ENCODE results near the gene TRIM14. TPM values are rescaled to one million over a fixed set of nuclear protein-coding genes. Genes with fewer than 3 reads are reported as not detected.

Gene TRIM14
- total and polyA plus RNA-seq, 2 of the 13 experiments (the other 11 are each of a cell fraction or from before 2014, with no cell fraction given) = 9.2 to 13.0 TPM

GRCh38 chr9:98146101-98146991 is 27.3 kb upstream of the TRIM14 start (continued):
- TF ChIP-seq FOXK1 (CRISPR knock-in tag; IDR thresholded peaks at IDR 0.05; ENCODE audit: borderline replicate concordance, low read depth) = 0 out of 2 replicates have a peak, but pooled peaks have one; percentile 24
- no peak for TF ChIP-seq ARNTL (CRISPR knock-in tag; IDR thresholded peaks at IDR 0.05)
- peak; percentile 62 for TF ChIP-seq NR2F6 (IDR thresholded peaks at IDR 0.05)
- peak; percentile 83 for TF ChIP-seq NR2F6 (CRISPR knock-in tag; IDR thresholded peaks at IDR 0.05)
- TF ChIP-seq FOXA1 (IDR thresholded peaks at IDR 0.05) = no peak
- TF ChIP-seq FOXA1 (CRISPR knock-in tag; IDR thresholded peaks at IDR 0.05) = peak; percentile 67
- peak; percentile 94 for TF ChIP-seq ZNF687 (CRISPR knock-in tag; IDR thresholded peaks at IDR 0.05)
- TF ChIP-seq MTERF4 (CRISPR knock-in tag; IDR thresholded peaks at IDR 0.05) = no peak
- 0 out of 2 replicates have a peak, but pooled peaks have one; percentile 53 for TF ChIP-seq RFXAP (CRISPR knock-in tag; IDR thresholded peaks at IDR 0.05; ENCODE audit: borderline replicate concordance)
- peak; percentile 73; the same call in 1 of the 2 replicates for TF ChIP-seq SMAD1 (CRISPR knock-in tag; IDR thresholded peaks at IDR 0.05; ENCODE audit: borderline replicate concordance, low read depth)
- peak; percentile 64; the same call in 1 of the 2 replicates for TF ChIP-seq DPF2 (CRISPR knock-in tag; IDR thresholded peaks at IDR 0.05; ENCODE audit: borderline replicate concordance, low read depth)
- TF ChIP-seq ZNF264 (CRISPR knock-in tag; IDR thresholded peaks at IDR 0.05) = 0 out of 2 replicates have a peak, but pooled peaks have one; percentile 79
- no peak for TF ChIP-seq SMYD3 (CRISPR knock-in tag; IDR thresholded peaks at IDR 0.05)
- peak; percentile 99 for TF ChIP-seq ZSCAN25 (CRISPR knock-in tag; IDR thresholded peaks at IDR 0.05)
- peak; percentile 77 for TF ChIP-seq DMAP1 (CRISPR knock-in tag; IDR thresholded peaks at IDR 0.05)
- TF ChIP-seq ZFX (CRISPR knock-in tag; IDR thresholded peaks at IDR 0.05; ENCODE audit: low read depth) = peak; percentile 83; the same call in 1 of the 2 replicates
- no peak for TF ChIP-seq ZNF883 (CRISPR knock-in tag; IDR thresholded peaks at IDR 0.05; ENCODE audit: not compliant biosample characterization)
- TF ChIP-seq CCAR2 (optimal IDR thresholded peaks at IDR 0.05; ENCODE audit: low read depth, low read length) = no peak
- no peak for TF ChIP-seq HNRNPH1 (optimal IDR thresholded peaks at IDR 0.05; ENCODE audit: low read depth, low read length)
- TF ChIP-seq SAP130 (CRISPR knock-in tag; IDR thresholded peaks at IDR 0.05; ENCODE audit: low read depth) = peak; percentile 88
- TF ChIP-seq CBX1 (IDR thresholded peaks at IDR 0.05; ENCODE audit: low read depth) = peak; percentile 41
- TF ChIP-seq MAZ (IDR thresholded peaks at IDR 0.05; ENCODE audit: borderline replicate concordance, low read depth, low read length) = peak; percentile 90
- peak; percentile 74 for TF ChIP-seq MAZ (CRISPR knock-in tag; IDR thresholded peaks at IDR 0.05; ENCODE audit: low read depth)
- TF ChIP-seq SOX5 (CRISPR knock-in tag; IDR thresholded peaks at IDR 0.05; ENCODE audit: borderline replicate concordance) = peak; percentile 85; the same call in 1 of the 2 replicates
- no peak for TF ChIP-seq PRMT3 (CRISPR knock-in tag; IDR thresholded peaks at IDR 0.05; ENCODE audit: borderline replicate concordance, low read depth)
- TF ChIP-seq BCL6 (CRISPR knock-in tag; IDR thresholded peaks at IDR 0.05) = peak; percentile 75
- TF ChIP-seq SOX6 (IDR thresholded peaks at IDR 0.05) = no peak
- TF ChIP-seq SOX6 (CRISPR knock-in tag; IDR thresholded peaks at IDR 0.05) = peak; percentile 91

Data from HepG2 (cell line).